Osteoblast (primary cell): ENCODE results near the gene CDH15. TPM values are rescaled to one million over a fixed set of nuclear protein-coding genes. Genes with fewer than 3 reads are reported as not detected.
A peak's percentile ranks its signal among the peaks of the same experiment; 100 is the strongest.

Experiments used
- DNase-seq: peaks from one replicate; pipeline ENCODE4 v3.0.0; 2011; ENCODE audit warnings: low spot score, mixed read lengths; ENCODE audit not compliant: insufficient read length; ENCODE audit errors: missing footprints
- H2AFZ ChIP-seq: 2 replicates; pipeline ENCODE4 v1.6.0; 2011; ENCODE audit warnings: mild to moderate bottlenecking, low read length
- H3K27ac ChIP-seq: 2 replicates; pipeline ENCODE4 v1.5.1; 2011; ENCODE audit warnings: mild to moderate bottlenecking, low read depth, low read length, moderate library complexity
- H3K27me3 ChIP-seq: 2 replicates; pipeline ENCODE4 v1.6.0; 2012; ENCODE audit warnings: mild to moderate bottlenecking, control low read depth, inconsistent platforms, low read length, moderate library complexity; ENCODE audit not compliant: insufficient read depth
- H3K36me3 ChIP-seq: 2 replicates; pipeline ENCODE4 v1.5.1; 2011; ENCODE audit warnings: mild to moderate bottlenecking, low read length, control low read depth, moderate library complexity; ENCODE audit not compliant: insufficient read depth
- H3K4me1 ChIP-seq: 2 replicates; pipeline ENCODE4 v1.5.1; 2011; ENCODE audit warnings: mild to moderate bottlenecking, low read length, control low read depth, moderate library complexity; ENCODE audit not compliant: insufficient read depth
- H3K4me2 ChIP-seq: 2 replicates; pipeline ENCODE4 v1.6.0; 2011; ENCODE audit warnings: mild to moderate bottlenecking, low read length; ENCODE audit not compliant: insufficient read depth
- H3K4me3 ChIP-seq: fragments of 200-600 bp; sonication (generic); 3 replicates; pipeline ENCODE4 v1.5.1; 2012; ENCODE audit warnings: mild to moderate bottlenecking, low read length, inconsistent platforms; ENCODE audit not compliant: insufficient read depth
- H3K79me2 ChIP-seq: 2 replicates; pipeline ENCODE4 v1.6.0; 2012; ENCODE audit warnings: mild to moderate bottlenecking, low read length, control low read depth, inconsistent platforms; ENCODE audit not compliant: insufficient read depth
- H3K9me3 ChIP-seq: 2 replicates; pipeline ENCODE4 v1.5.1; 2011; ENCODE audit warnings: low read depth, low read length, control low read depth
- H4K20me1 ChIP-seq: 2 replicates; pipeline ENCODE4 v1.6.0; 2012; ENCODE audit warnings: mild to moderate bottlenecking, low read length, control low read depth; ENCODE audit not compliant: insufficient read depth
- total RNA-seq: library from RNA; depleted of rRNA; stranded (reverse); fragments of >200 nt; gene quantifications from 2 replicates; pipeline ENCODE4 v1.2.3, GENCODE V29; 2012
- TF ChIP-seq, protein P1 (sequence below): IDR thresholded peaks from 2 replicates; pipeline ENCODE4 v1.5.1; 2011; ENCODE audit warnings: mild to moderate bottlenecking, low read depth, low read length, moderate library complexity; ENCODE audit errors: extremely low read depth

CDH15 gene
- total RNA-seq, 1 donor: 2.2 TPM

DNA sequence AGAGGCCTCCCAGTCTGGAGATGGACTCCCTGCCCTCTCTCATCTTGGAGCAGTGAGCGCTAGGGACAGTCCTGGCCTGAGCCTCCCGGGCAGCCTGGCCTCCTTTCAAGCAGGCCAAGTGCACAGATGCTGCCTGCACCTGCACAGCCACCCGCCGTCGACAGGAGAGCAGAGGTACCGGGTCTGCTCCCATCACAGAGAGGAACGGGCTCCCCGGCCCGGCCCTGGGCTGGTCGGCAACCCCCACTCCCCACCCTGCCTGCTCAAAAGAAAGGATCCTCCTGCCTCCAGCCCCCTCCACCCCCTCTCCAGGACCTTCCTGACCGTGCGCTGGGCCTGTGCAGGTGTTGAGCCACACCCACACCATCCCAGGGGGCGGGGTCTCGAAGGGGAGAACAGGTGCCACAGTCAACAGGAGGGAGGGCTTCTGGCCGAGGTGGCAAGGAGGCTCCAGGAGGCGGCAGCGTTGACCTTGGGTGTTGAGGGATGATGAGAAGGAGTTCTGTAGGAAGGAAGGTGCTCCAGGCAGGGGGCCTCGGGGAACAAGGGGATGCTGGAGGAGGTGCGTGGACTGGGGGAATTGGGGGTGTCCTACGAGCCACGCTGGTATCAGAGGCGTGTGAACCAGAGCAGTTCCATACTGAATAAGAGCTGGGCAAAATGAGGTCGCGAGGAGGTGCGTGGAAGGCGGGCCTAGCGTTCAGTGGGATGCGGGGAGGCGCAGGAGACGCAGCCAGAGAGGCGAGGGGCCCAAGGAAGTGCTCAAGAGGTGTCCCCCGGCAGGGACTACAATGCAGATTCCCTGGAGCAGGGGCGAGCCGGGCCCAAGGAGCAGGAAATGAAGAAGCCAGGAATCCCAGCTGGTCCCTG, 967 bp upstream of the CDH15 start:
- H3K4me2 ChIP-seq: no peak overlapping the region
- no peaks in the 10 kb centered on the region for H3K36me3 ChIP-seq
- H4K20me1 ChIP-seq: no peaks in the 10 kb centered on the region
- peaks cover 15% of the 10 kb centered on the region for H3K4me1 ChIP-seq
- peak; percentile 85 for DNase-seq
- H2AFZ ChIP-seq: no peak overlapping the region
- TF ChIP-seq, protein P1, sequence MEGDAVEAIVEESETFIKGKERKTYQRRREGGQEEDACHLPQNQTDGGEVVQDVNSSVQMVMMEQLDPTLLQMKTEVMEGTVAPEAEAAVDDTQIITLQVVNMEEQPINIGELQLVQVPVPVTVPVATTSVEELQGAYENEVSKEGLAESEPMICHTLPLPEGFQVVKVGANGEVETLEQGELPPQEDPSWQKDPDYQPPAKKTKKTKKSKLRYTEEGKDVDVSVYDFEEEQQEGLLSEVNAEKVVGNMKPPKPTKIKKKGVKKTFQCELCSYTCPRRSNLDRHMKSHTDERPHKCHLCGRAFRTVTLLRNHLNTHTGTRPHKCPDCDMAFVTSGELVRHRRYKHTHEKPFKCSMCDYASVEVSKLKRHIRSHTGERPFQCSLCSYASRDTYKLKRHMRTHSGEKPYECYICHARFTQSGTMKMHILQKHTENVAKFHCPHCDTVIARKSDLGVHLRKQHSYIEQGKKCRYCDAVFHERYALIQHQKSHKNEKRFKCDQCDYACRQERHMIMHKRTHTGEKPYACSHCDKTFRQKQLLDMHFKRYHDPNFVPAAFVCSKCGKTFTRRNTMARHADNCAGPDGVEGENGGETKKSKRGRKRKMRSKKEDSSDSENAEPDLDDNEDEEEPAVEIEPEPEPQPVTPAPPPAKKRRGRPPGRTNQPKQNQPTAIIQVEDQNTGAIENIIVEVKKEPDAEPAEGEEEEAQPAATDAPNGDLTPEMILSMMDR: no peak
- H3K27ac ChIP-seq: no peak overlapping the region
- H3K9me3 ChIP-seq: no peaks in the 10 kb centered on the region
- peaks cover 5% of the 10 kb centered on the region for H3K27me3 ChIP-seq
- no peaks in the 10 kb centered on the region for H3K79me2 ChIP-seq
- H3K4me3 ChIP-seq: no peak overlapping the region

DNA sequence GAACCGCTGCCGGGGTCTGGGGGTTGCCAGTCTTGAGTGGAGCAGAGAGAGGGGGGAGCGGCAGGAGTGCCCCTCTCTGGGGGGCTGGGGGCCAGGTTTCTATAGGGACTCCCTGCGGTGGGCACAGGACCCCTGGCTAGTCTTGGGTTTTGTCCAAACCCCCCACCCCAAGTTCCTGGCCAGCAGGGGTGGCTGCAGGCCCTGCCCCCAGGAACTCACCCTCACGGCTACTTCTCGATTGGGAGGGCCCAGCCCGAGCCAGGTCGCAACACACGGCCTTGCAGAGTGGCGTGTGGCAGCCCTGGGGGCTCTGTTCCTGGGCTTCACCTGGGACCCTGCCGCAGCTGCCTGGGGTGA, 601 bp downstream of the CDH15 start:
- Histone ChIP-seq H3K4me3 (no peak overlapping the region), H3K27me3 (peaks cover 5% of the 10 kb centered on the region), H4K20me1 (no peaks in the 10 kb centered on the region), H3K4me1 (peaks cover 14% of the 10 kb centered on the region), H3K27ac (no peak overlapping the region), H2AFZ (no peak overlapping the region), H3K9me3 (no peaks in the 10 kb centered on the region), H3K4me2 (no peak overlapping the region), H3K79me2 (no peaks in the 10 kb centered on the region), H3K36me3 (no peaks in the 10 kb centered on the region)
- DNase-seq: peak; percentile 85
- TF ChIP-seq, protein P1: no peak

DNA sequence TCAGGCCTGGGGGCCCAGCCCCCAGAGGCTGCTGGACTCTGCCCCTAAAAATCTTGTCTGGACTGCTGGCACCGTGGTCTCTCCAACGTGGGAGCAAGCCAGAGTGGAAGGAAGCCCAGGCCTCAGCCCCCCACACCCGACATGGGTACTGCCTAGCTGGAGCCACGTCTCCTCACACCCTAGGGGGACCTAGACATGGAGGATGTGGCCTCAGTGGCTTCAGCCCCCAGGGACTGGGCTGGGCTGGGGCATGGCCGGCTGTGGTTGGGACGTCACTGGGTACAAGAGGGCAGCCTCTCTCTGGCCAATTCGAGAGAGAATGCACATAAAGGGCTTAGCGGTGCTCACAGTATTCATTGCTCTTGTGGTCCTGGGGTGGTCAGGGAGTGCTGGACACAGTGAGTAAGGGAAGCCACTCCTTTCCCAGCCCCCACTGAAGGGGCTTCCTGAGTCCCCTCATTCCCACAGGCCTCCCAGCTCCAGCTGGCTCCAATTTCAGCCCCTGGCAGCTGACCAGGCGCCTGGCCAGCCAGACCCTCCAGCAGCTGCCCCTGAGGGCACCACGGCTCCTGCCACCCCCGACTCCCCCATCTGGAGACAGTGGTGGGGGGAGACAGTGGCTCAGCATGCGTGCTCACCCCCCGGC, 1.1 kb downstream of the CDH15 start:
- H3K27ac ChIP-seq: no peak overlapping the region
- H4K20me1 ChIP-seq: no peaks in the 10 kb centered on the region
- peaks cover 5% of the 10 kb centered on the region for H3K27me3 ChIP-seq
- H3K79me2 ChIP-seq: no peaks in the 10 kb centered on the region
- H3K4me2 ChIP-seq: no peak overlapping the region
- peak; percentile 85 for DNase-seq
- TF ChIP-seq, protein P1: no peak
- H2AFZ ChIP-seq: no peak overlapping the region
- H3K9me3 ChIP-seq: no peaks in the 10 kb centered on the region
- H3K36me3 ChIP-seq: no peaks in the 10 kb centered on the region
- peaks cover 11% of the 10 kb centered on the region for H3K4me1 ChIP-seq
- H3K4me3 ChIP-seq: no peak overlapping the region
